Measurements from ENCODE around the gene RASL10A.

DNA sequence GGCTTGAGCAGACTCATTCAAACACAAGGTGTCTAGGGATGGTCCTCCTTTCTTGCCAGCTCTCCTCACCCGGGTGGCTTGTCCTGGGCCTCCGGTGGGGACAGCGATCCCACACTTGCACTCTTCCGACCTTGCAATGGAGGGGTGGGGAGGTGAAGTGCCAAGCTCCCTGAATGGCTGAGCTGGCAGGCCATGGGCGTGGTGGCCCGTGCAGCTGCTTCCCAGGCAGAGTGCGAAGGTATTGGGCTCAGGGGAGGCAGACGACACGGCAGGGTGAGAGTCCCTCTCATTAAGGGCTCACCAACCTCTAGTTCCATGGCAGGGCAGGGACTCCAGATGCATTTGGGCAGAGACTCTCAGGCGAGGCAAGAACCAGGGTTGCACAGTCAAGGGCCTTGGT, 11.0 kb upstream of the RASL10A start:
- TF ChIP-seq EZH2 (IDR thresholded peaks at IDR 0.05) (no peak), POLR2AphosphoS5 (IDR thresholded peaks at IDR 0.05; ENCODE audit: borderline replicate concordance, low read depth, low read length) (no peak), FOXP2 (optimal IDR thresholded peaks at IDR 0.05; ENCODE audit: control extremely low read depth, extremely low read length, insufficient read depth) (no peak)

Measured in SK-N-MC (cell line).